Esophagus muscularis mucosa (tissue), 4 donors: ENCODE measurements around the gene ALG2.

Experiments
- EP300 ChIP-seq: sonication (generic); formaldehyde crosslinking; IDR thresholded peaks from one replicate; pipeline ENCODE4 v1.6.1; 2017; ENCODE audit warnings: antibody characterized with exemption
- POLR2A ChIP-seq: fragments of 450-650 bp; IDR thresholded peaks from one replicate; pipeline ENCODE4 v1.6.1; 2017; ENCODE audit warnings: antibody characterized with exemption, moderate library complexity, mild to moderate bottlenecking, low read depth
- TF ChIP-seq, protein P1 (sequence below), 3 experiments: fragments of 200-600 bp in 2 of 3; fragments of 450-650 bp in 1 of 3; sonication (generic) in 2 of 3; IDR thresholded peaks; one replicate each; pipeline ENCODE4 v1.5.1; 2017 to 2019; ENCODE audit warnings: antibody characterized with exemption in 3 of 3, mild to moderate bottlenecking in 2 of 3, moderate library complexity in 1 of 3

DNA sequence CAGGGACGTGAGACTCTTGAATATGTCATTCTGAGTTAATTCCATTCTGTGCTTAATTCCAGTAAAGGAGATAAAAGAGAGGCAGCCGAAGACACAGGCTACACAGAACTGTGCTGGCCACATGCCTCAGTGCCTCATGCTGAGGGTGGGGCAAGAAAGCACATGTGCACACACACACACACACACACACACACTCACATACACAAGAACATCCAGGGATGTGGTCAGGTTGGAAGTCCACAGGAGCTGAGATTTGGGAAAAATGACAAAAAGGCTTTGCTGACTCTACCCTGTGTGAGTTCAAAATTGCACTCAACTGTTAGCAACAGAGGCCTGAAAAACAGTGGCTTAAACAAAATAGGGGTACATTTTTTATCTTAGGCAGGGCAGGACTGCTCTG lies 40.5 kb downstream of the ALG2 start:
- TF ChIP-seq POLR2A: no peak
- TF ChIP-seq, protein P1, sequence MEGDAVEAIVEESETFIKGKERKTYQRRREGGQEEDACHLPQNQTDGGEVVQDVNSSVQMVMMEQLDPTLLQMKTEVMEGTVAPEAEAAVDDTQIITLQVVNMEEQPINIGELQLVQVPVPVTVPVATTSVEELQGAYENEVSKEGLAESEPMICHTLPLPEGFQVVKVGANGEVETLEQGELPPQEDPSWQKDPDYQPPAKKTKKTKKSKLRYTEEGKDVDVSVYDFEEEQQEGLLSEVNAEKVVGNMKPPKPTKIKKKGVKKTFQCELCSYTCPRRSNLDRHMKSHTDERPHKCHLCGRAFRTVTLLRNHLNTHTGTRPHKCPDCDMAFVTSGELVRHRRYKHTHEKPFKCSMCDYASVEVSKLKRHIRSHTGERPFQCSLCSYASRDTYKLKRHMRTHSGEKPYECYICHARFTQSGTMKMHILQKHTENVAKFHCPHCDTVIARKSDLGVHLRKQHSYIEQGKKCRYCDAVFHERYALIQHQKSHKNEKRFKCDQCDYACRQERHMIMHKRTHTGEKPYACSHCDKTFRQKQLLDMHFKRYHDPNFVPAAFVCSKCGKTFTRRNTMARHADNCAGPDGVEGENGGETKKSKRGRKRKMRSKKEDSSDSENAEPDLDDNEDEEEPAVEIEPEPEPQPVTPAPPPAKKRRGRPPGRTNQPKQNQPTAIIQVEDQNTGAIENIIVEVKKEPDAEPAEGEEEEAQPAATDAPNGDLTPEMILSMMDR (IDR thresholded peaks at IDR 0.05): no peak
- no peak for TF ChIP-seq EP300
